Loucy (cell line): Measurements from ENCODE around the gene TSPAN9.

Source experiments
- CTCF ChIP-seq: fragments of 200-600 bp; sonication (generic); conservative IDR thresholded peaks from 2 replicates; pipeline ENCODE4 v1.5.1; 2014; ENCODE audit warnings: mild to moderate bottlenecking, antibody characterized with exemption, low read length
- EZH2phosphoT487 ChIP-seq: fragments of 200-600 bp; IDR thresholded peaks from 2 replicates; pipeline ENCODE4 v1.6.1; 2018; ENCODE audit warnings: antibody characterized with exemption, mild to moderate bottlenecking, moderate library complexity, borderline replicate concordance

GRCh38 chr12:3300833-3301401, 223.7 kb downstream of the TSPAN9 start:
- TF ChIP-seq CTCF, result no peak
- TF ChIP-seq EZH2phosphoT487, result no peak
